GM12878 (cell line): ENCODE data around the gene LRRC58. TPM values are rescaled to one million over a fixed set of nuclear protein-coding genes. Genes with fewer than 3 reads are reported as not detected.

Source experiments
- ATAC-seq: fragments of 200-7000 bp; cut with Tn5 transposase; 3 replicates; pipeline ENCODE4 v1.9.1; 2020; ENCODE audit warnings: mild to moderate bottlenecking, moderate library complexity
- BruUV-seq: library from RNA; stranded (reverse); fragments of 400-500 nt; replicated peaks from 2 replicates; lab custom pipeline; 2021; lab: Mats Ljungman, UMichigan
- CTCF ChIA-PET: fragments of 300-600 bp; sonication (Branson Sonifier 250); formaldehyde crosslinking; extraction: SDS; loops from one replicate; lab custom pipeline; 2021; ENCODE audit warnings: inconsistent platforms; lab: Yijun Ruan, JAX
- POLR2A ChIA-PET: fragments of 350-600 bp; formaldehyde crosslinking; extraction: SDS; loops from one replicate; lab custom pipeline; 2021; ENCODE audit warnings: inconsistent platforms; lab: Charles Lee
- RAD21 ChIA-PET: fragments of 300-600 bp; sonication (Branson Sonifier 250); formaldehyde crosslinking; loops from one replicate; lab custom pipeline; 2023; ENCODE audit warnings: antibody characterized with exemption; ENCODE audit not compliant: unreplicated experiment; lab: Charles Lee
- SMC1A ChIA-PET: fragments of 300-600 bp; sonication (Branson Sonifier 250); formaldehyde crosslinking; loops from one replicate; lab custom pipeline; 2023; ENCODE audit not compliant: unreplicated experiment, uncharacterized antibody; lab: Charles Lee
- DNase-seq: peaks from one replicate; pipeline ENCODE4 v3.0.0-alpha.2; 2011; ENCODE audit warnings: low read depth, low spot score
- FAIRE-seq: peaks from 3 replicates; lab custom pipeline; 2011; peaks lifted over from hg19 to GRCh38; lab: Jason Lieb, UNC
- H2AFZ ChIP-seq: 2 replicates; pipeline ENCODE4 v1.6.0; 2011; ENCODE audit warnings: low read depth, low read length, control low read depth; ENCODE audit not compliant: control insufficient read depth
- H3K27ac ChIP-seq: 2 replicates; pipeline ENCODE4 v1.5.1; 2011; ENCODE audit warnings: control low read depth; ENCODE audit not compliant: control insufficient read depth, insufficient read depth
- H3K27me3 ChIP-seq, 2 experiments: replicated peaks in 1 of 2; 2 replicates each; pipeline versions ENCODE4 v1.6.0 to v1.6.1; 2011; ENCODE audit warnings: low read length in 1 of 2; ENCODE audit not compliant: control insufficient read depth in 2 of 2, insufficient read depth in 2 of 2
- H3K36me3 ChIP-seq, 2 experiments: 2 replicates each; pipeline ENCODE4 v1.5.1; 2011; ENCODE audit warnings: low read length in 1 of 2; ENCODE audit not compliant: control insufficient read depth in 2 of 2, insufficient read depth in 2 of 2
- H3K4me1 ChIP-seq: 2 replicates; pipeline ENCODE4 v1.6.1; 2011; ENCODE audit warnings: mild to moderate bottlenecking, low read length, moderate library complexity, mixed read lengths; ENCODE audit not compliant: control insufficient read depth, insufficient read depth
- H3K4me2 ChIP-seq: 2 replicates; pipeline ENCODE4 v1.6.0; 2011; ENCODE audit warnings: control low read depth; ENCODE audit not compliant: control insufficient read depth, insufficient read depth
- H3K4me3 ChIP-seq: fragments of 200-600 bp; sonication (generic); 2 replicates; pipeline ENCODE4 v1.5.1; 2016
- H3K79me2 ChIP-seq: 2 replicates; pipeline ENCODE4 v1.6.0; 2011; ENCODE audit warnings: low read length; ENCODE audit not compliant: control insufficient read depth, insufficient read depth
- H3K9ac ChIP-seq: 2 replicates; pipeline ENCODE4 v1.8.0; 2011; ENCODE audit warnings: low read length, control low read depth, mixed read lengths; ENCODE audit not compliant: control insufficient read depth, insufficient read depth
- H3K9me3 ChIP-seq: replicated peaks from 3 replicates; pipeline ENCODE4 v1.5.1; 2011; ENCODE audit warnings: mild to moderate bottlenecking, low read length; ENCODE audit not compliant: control insufficient read depth, insufficient read depth
- H4K20me1 ChIP-seq: 2 replicates; pipeline ENCODE4 v1.6.0; 2011; ENCODE audit not compliant: control insufficient read depth, insufficient read depth
- BMI1 ChIP-seq: fragments of 450-650 bp; IDR thresholded peaks from 2 replicates; pipeline ENCODE4 v1.6.1; 2016; ENCODE audit warnings: mild to moderate bottlenecking, moderate library complexity, borderline replicate concordance
- BRCA1 ChIP-seq: IDR thresholded peaks from 2 replicates; pipeline ENCODE4 v1.6.1; 2011; ENCODE audit warnings: low read depth, low read length, improper control_type of control experiment
- CBFB ChIP-seq: IDR thresholded peaks from 2 replicates; pipeline ENCODE4 v1.6.1; 2016; ENCODE audit warnings: antibody characterized with exemption, low read depth
- CTCF ChIP-seq, 3 experiments: IDR thresholded peaks in 2 of 3; conservative IDR thresholded peaks in 1 of 3; 2 replicates each; pipeline ENCODE4 v1.5.1; 2011; ENCODE audit warnings: low read depth in 3 of 3, low read length in 3 of 3, mild to moderate bottlenecking in 3 of 3, control low read depth in 2 of 3, moderate library complexity in 2 of 3, inconsistent platforms in 1 of 3, mixed read lengths in 1 of 3; ENCODE audit not compliant: control insufficient read depth in 2 of 3, insufficient read depth in 1 of 3; ENCODE audit errors: extremely low read depth in 1 of 3
- PML ChIP-seq: IDR thresholded peaks from 2 replicates; pipeline ENCODE4 v1.6.1; 2012; ENCODE audit warnings: low read length, inconsistent platforms
- POLR2AphosphoS5 ChIP-seq: IDR thresholded peaks from 2 replicates; pipeline ENCODE4 v1.6.1; 2011; ENCODE audit warnings: mild to moderate bottlenecking, low read length, inconsistent platforms
- RELA ChIP-seq: fragments of 450-650 bp; IDR thresholded peaks from 2 replicates; pipeline ENCODE4 v1.8.0; 2014; ENCODE audit warnings: borderline replicate concordance; ENCODE audit not compliant: partially characterized antibody
- RUNX3 ChIP-seq: IDR thresholded peaks from 2 replicates; pipeline ENCODE4 v1.6.1; 2012; ENCODE audit warnings: low read length, inconsistent platforms
- SUZ12 ChIP-seq: fragments of 200-600 bp; sonication (generic); IDR thresholded peaks from one replicate; pipeline ENCODE4 v1.6.1; 2018; ENCODE audit warnings: antibody characterized with exemption, mild to moderate bottlenecking; ENCODE audit not compliant: unreplicated experiment
- TCF12 ChIP-seq: IDR thresholded peaks from 2 replicates; pipeline ENCODE4 v1.6.1; 2011; ENCODE audit warnings: low read depth, mild to moderate bottlenecking, low read length
- YY1 ChIP-seq: IDR thresholded peaks from 2 replicates; pipeline ENCODE4 v1.6.1; 2011; ENCODE audit warnings: low read depth, mild to moderate bottlenecking, low read length
- ZNF24 ChIP-seq: fragments of 450-650 bp; IDR thresholded peaks from 2 replicates; pipeline ENCODE4 v1.6.1; 2017; ENCODE audit warnings: antibody characterized with exemption, mild to moderate bottlenecking
- ZZZ3 ChIP-seq: IDR thresholded peaks from 2 replicates; pipeline ENCODE4 v1.6.1; 2011; ENCODE audit warnings: low read depth; ENCODE audit not compliant: control insufficient read depth, insufficient read length
- WGBS: methylation state at CpG from one replicate; pipeline ENCODE4 v1.1.6; 2016; ENCODE audit warnings: low lambda C conversion rate; ENCODE audit not compliant: insufficient replicate concordance, insufficient coverage; ENCODE audit errors: missing lambda C conversion rate; 5-methylcytosine and 5-hydroxymethylcytosine counted together
- in situ Hi-C: fragments of 300-500 bp; cut with MboI; formaldehyde crosslinking; loops from 9 replicates; pipeline ENCODE4 v1.14.3; 2018; ENCODE audit warnings: mixed read lengths
- intact Hi-C: fragments of 100-400 bp; cut with micrococcal nuclease; formaldehyde crosslinking; loops from one replicate; pipeline ENCODE4 v1.14.2; 2022; ENCODE audit not compliant: unreplicated experiment
- polyA plus RNA-seq, 11 experiments: library from polyadenylated mRNA; depleted of rRNA in 4 of 11; unstranded in 6 of 11; stranded (reverse) in 5 of 11; fragments of >200 nt; fragmentation: Nextera tagmentation in 4 of 11; fragmentation: Illumina TruSeq in 1 of 11; extraction: Ambion mirVana in 4 of 11; extraction: Trizol in 1 of 11; gene quantifications; 1 replicate in 1 of 11; 2 replicates in 10 of 11; pipeline versions ENCODE4 v1.2.1 to v1.2.3, GENCODE V29; 2011 to 2016; ENCODE audit warnings: inconsistent platforms in 2 of 11, missing spikeins in 2 of 11, low read depth in 1 of 11
- total RNA-seq, 4 experiments: library from RNA; depleted of rRNA in 3 of 4; stranded (reverse); fragments of >200 nt in 3 of 4; fragmentation: Illumina TruSeq in 1 of 4; extraction: Trizol in 1 of 4; gene quantifications; 2 replicates each; pipeline versions ENCODE4 v1.2.1 to v1.2.3, GENCODE V29; 2013 to 2021
- TF ChIP-seq, protein P1 (sequence below): IDR thresholded peaks from 2 replicates; pipeline ENCODE4 v1.6.1; 2012; ENCODE audit warnings: low read length, inconsistent platforms

LRRC58 gene
- total and polyA plus RNA-seq, 10 of the 15 experiments (the other 5 are each of a cell fraction or from before 2014, with no cell fraction given): 7.7 to 29.5 (median 18.8) TPM

- H3K27me3 ChIP-seq: peaks cover 0 to 8% of the 10 kb centered on the region in 2 experiments; a peak in 3 of 4 replicates
- no peak overlapping the region for H3K27ac ChIP-seq
- 17% methylated on average over 3 of the region's 3 CpGs for WGBS
- ChIA-PET SMC1A (interaction anchor here (0.8 kb wide), 1 partner anchor 135 kb away, joined by 3 read pairs; no protein-coding TSS in a partner anchor), POLR2A (no interaction called here), RAD21 (no interaction called here), CTCF (no interaction called here)
- no peak overlapping the region for H3K4me2 ChIP-seq
- in situ Hi-C loops (no loop called here), intact Hi-C loops (no loop called here)
- ATAC-seq (no peak), FAIRE-seq (no peak), DNase-seq (no peak)
- H3K79me2 ChIP-seq: no peaks in the 10 kb centered on the region
- H3K4me3 ChIP-seq: no peak overlapping the region
- BruUV-seq: no TSS peak
- TF ChIP-seq RELA (no peak), TCF12 (no peak), ZZZ3 (no peak), CBFB (no peak), BMI1 (no peak), YY1 (no peak), POLR2AphosphoS5 (no peak), SUZ12 (no peak), RUNX3 (no peak), ZNF24 (no peak), CTCF (IDR thresholded peaks at IDR 0.05 in 2 of 3, conservative IDR thresholded peaks at IDR 0.05 in 1 of 3; ENCODE audit: control insufficient read depth in 2 of 3, extremely low read depth in 1 of 3, insufficient read depth in 1 of 3, low read depth in 3 of 3, low read length in 3 of 3) (no peak), BRCA1 (no peak), PML (no peak)
- TF ChIP-seq, protein P1, sequence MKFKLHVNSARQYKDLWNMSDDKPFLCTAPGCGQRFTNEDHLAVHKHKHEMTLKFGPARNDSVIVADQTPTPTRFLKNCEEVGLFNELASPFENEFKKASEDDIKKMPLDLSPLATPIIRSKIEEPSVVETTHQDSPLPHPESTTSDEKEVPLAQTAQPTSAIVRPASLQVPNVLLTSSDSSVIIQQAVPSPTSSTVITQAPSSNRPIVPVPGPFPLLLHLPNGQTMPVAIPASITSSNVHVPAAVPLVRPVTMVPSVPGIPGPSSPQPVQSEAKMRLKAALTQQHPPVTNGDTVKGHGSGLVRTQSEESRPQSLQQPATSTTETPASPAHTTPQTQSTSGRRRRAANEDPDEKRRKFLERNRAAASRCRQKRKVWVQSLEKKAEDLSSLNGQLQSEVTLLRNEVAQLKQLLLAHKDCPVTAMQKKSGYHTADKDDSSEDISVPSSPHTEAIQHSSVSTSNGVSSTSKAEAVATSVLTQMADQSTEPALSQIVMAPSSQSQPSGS: no peak
- H4K20me1 ChIP-seq: no peaks in the 10 kb centered on the region
- H2AFZ ChIP-seq: no peak overlapping the region
- H3K36me3 ChIP-seq: no peaks in the 10 kb centered on the region
- no peaks in the 10 kb centered on the region; the same call in 2 of the 3 replicates for H3K9me3 ChIP-seq
- no peaks in the 10 kb centered on the region for H3K4me1 ChIP-seq
- no peak overlapping the region for H3K9ac ChIP-seq
Measured at GRCh38 chr3:120281261-120281660, 67.9 kb downstream of the LRRC58 start.
